ENCODE results near the gene KRT25.

DNA sequence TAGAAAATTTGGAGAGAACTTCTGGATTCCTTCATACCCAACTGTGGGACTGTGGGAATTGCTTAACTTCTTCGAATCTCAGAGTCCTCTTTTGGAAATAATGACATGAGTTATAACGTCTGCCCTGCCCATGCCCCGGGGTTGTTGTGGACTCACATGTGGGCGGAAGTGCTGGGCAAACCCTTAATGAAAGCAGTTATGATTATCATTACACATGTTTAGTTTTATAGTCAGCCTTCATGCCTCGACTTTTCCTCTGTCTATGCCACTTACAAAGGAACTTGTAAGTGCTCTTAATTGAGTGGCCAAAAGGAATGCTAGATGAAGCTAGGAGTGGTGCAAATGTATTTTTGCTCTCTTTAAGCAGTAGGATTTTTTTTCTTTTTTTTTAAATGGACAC lies 23.3 kb upstream of the KRT25 start:
- TF ChIP-seq GATA2 (IDR thresholded peaks at IDR 0.05; ENCODE audit: low read depth, low read length), result no peak
- TF ChIP-seq GATA3 (IDR thresholded peaks at IDR 0.05; ENCODE audit: low read depth, low read length), result no peak

Measured in SH-SY5Y (cell line).